ENCODE data around the gene CALML4. TPM values are rescaled to one million over a fixed set of nuclear protein-coding genes. Genes with fewer than 3 reads are reported as not detected.

Gene CALML4
- polyA plus RNA-seq, 1 donor: 170 TPM

DNA sequence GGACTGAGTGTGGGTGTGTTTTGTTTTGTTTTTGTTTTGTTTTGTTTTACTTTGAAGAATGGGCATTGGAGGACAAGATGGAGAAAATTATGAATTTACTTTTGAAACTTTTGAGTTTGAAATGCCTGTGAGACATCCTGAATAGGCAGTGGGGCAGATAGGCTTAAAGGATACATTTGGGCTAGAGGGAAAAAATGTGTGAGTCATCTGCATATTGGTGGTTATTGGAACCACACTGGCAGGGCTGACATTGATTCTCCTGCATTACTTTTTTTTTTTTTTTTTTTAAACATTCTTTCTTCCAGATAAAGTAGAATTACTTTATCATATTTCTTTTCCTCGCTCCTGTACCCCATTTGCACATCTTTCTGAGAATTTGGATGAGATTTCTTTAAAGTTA, 56.1 kb downstream of the CALML4 start:
- H3K4me3 ChIP-seq (ENCODE audit: low read length): no peak overlapping the region
- no peaks in the 10 kb centered on the region for H3K4me1 ChIP-seq (ENCODE audit: control insufficient read depth, insufficient read depth, low read length)
- no peak for DNase-seq
- peaks cover 12% of the 10 kb centered on the region for H3K36me3 ChIP-seq (ENCODE audit: control insufficient read depth, insufficient read depth, low read length)
- WGBS (ENCODE audit: insufficient coverage, low lambda C conversion rate): 100% methylated on average over 1 of the region's 1 CpG
- H3K9me3 ChIP-seq (ENCODE audit: control insufficient read depth, low read depth, low read length): no peaks in the 10 kb centered on the region
- no peaks in the 10 kb centered on the region for H3K27me3 ChIP-seq (ENCODE audit: control insufficient read depth, insufficient read depth, low read length)
- H3K27ac ChIP-seq (ENCODE audit: low read length): no peak overlapping the region

DNA sequence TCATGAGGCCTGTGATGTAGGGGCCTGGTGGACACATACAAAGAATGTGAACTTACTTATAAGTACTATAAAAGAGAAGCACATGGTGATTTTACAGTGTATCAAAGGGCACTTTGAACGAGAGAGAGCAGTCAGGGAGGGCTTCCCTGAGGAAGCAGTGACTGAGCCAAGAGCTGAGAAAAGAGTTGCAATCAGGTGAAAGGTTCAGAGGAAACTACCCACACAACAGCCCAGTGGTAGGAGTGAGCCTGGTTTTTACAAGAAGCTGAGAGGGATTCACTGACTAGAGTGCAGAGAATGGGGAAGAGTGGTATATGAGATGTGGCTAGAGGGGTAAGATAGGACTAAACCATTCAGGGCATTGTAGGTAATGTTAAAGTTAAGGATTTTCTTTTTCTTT, 57.1 kb downstream of the CALML4 start:
- Histone ChIP-seq H3K9me3 (ENCODE audit: control insufficient read depth, low read depth, low read length) (no peaks in the 10 kb centered on the region), H3K27ac (ENCODE audit: low read length) (no peak overlapping the region), H3K4me3 (ENCODE audit: low read length) (no peak overlapping the region), H3K36me3 (ENCODE audit: control insufficient read depth, insufficient read depth, low read length) (peaks cover 11% of the 10 kb centered on the region), H3K4me1 (ENCODE audit: control insufficient read depth, insufficient read depth, low read length) (no peaks in the 10 kb centered on the region), H3K27me3 (ENCODE audit: control insufficient read depth, insufficient read depth, low read length) (no peaks in the 10 kb centered on the region)
- peak in 1 of 2 donors; percentile 20 for DNase-seq
- WGBS (ENCODE audit: insufficient coverage, low lambda C conversion rate): no CpG with 5 or more reads among the region's 1 CpG

DNA sequence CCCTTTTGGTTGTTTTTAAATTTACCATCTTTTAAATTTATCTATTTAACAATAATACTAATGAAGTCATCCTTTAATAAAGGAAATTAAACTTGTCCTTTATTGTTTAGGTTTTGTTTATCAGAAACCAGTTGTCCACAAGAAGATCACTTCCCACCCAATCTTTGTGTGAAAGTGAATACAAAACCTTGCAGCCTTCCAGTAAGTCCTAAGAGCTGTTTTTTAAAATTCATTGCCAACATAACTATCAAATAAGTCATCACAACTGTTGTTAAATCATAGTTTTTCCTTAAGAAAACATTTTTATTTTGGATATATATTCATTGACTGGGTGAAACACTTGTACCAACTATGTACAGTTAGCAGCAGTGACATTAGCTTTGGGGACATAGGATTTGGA, 59.4 kb downstream of the CALML4 start:
- Histone ChIP-seq H3K9me3 (ENCODE audit: control insufficient read depth, low read depth, low read length) (no peaks in the 10 kb centered on the region), H3K4me1 (ENCODE audit: control insufficient read depth, insufficient read depth, low read length) (no peaks in the 10 kb centered on the region), H3K4me3 (ENCODE audit: low read length) (no peak overlapping the region), H3K27ac (ENCODE audit: low read length) (no peak overlapping the region), H3K27me3 (ENCODE audit: control insufficient read depth, insufficient read depth, low read length) (no peaks in the 10 kb centered on the region), H3K36me3 (ENCODE audit: control insufficient read depth, insufficient read depth, low read length) (peaks cover 11% of the 10 kb centered on the region)
- no peak for DNase-seq

DNA sequence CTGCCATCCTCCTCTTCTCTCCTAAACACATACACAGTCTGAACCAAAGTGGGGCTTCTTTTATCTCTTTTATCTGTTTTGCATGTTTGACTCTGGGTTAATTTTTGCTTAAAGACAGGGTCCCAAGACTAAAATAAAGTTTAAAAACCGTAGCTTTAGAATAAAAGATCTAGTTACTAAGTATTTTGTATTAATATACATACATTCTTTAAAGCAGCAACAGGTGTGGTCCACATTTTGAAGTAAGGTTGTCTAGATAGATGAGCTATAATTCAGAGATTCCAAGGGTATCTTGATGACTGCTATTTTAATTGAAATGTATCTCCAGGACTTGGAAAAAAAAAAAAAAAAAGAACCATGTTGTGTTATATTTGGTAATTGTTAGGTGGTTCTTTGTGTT, 61.3 kb downstream of the CALML4 start:
- no peaks in the 10 kb centered on the region for H3K9me3 ChIP-seq (ENCODE audit: control insufficient read depth, low read depth, low read length)
- H3K4me1 ChIP-seq (ENCODE audit: control insufficient read depth, insufficient read depth, low read length): peaks cover 1% of the 10 kb centered on the region
- H3K36me3 ChIP-seq (ENCODE audit: control insufficient read depth, insufficient read depth, low read length): peaks cover 11% of the 10 kb centered on the region
- 83% methylated on average over 1 of the region's 1 CpG for WGBS (ENCODE audit: insufficient coverage, low lambda C conversion rate)
- no peak overlapping the region for H3K27ac ChIP-seq (ENCODE audit: low read length)
- H3K27me3 ChIP-seq (ENCODE audit: control insufficient read depth, insufficient read depth, low read length): no peaks in the 10 kb centered on the region
- no peak for DNase-seq
- H3K4me3 ChIP-seq (ENCODE audit: low read length): no peak overlapping the region

DNA sequence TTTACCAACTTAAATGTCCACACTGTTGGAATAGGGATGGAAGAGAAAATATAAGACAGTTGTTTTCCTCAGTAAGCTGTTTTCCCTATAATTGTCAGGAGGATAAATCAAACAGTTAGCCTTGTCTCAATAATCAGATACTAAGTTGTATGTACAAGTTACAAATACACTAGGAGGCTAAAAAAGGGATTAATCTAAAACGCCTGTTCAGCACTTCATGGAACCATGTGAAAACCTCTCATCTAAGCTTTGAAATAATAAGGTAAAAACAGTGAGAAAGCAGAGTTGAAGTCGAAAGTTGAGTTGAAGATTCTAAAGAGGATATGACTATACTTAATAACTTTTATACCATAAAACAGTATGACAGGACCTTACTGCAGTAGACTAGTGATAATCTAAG, 62.0 kb downstream of the CALML4 start:
- Histone ChIP-seq H3K27ac (ENCODE audit: low read length) (no peak overlapping the region), H3K4me3 (ENCODE audit: low read length) (no peak overlapping the region), H3K4me1 (ENCODE audit: control insufficient read depth, insufficient read depth, low read length) (peaks cover 5% of the 10 kb centered on the region), H3K36me3 (ENCODE audit: control insufficient read depth, insufficient read depth, low read length) (peaks cover 11% of the 10 kb centered on the region), H3K9me3 (ENCODE audit: control insufficient read depth, low read depth, low read length) (no peaks in the 10 kb centered on the region), H3K27me3 (ENCODE audit: control insufficient read depth, insufficient read depth, low read length) (no peaks in the 10 kb centered on the region)
- 93% methylated on average over 2 of the region's 2 CpGs for WGBS (ENCODE audit: insufficient coverage, low lambda C conversion rate)
- DNase-seq: no peak

Other genes starting within 250 kb of the CALML4 start
- gene PIAS1, start 151.0 kb downstream of the CALML4 start, polyA plus RNA-seq: 46.5 TPM
- 52.8 TPM for gene CLN6, start 24.4 kb upstream of the CALML4 start, polyA plus RNA-seq
- 49.3 TPM for gene FEM1B, start 72.4 kb upstream of the CALML4 start, polyA plus RNA-seq
- gene ITGA11, start 226.8 kb upstream of the CALML4 start, polyA plus RNA-seq: 1.8 TPM

Measured in large intestine (tissue), 3 donors.